ENCODE measurements around the gene SLC35F1. TPM values are rescaled to one million over a fixed set of nuclear protein-coding genes. Genes with fewer than 3 reads are reported as not detected.

SLC35F1 gene
- total and polyA plus RNA-seq, 8 donors: 0.18 to 4.0 (median 3.4) TPM

- Histone ChIP-seq H3K36me3 (no peaks in the 10 kb centered on the region), H3K4me3 (no peak overlapping the region), H3K27me3 (no peaks in the 10 kb centered on the region), H3K9me3 (no peaks in the 10 kb centered on the region), H3K4me1 (no peaks in the 10 kb centered on the region), H3K27ac (peak overlapping the region; percentile 29 to 37)
- intact Hi-C loops (cut with DNase I): no loop called here
- DNase-seq: peak in 1 of 4 donors; percentile 12
- ATAC-seq: peak; percentile 64
- TF ChIP-seq, protein P1, sequence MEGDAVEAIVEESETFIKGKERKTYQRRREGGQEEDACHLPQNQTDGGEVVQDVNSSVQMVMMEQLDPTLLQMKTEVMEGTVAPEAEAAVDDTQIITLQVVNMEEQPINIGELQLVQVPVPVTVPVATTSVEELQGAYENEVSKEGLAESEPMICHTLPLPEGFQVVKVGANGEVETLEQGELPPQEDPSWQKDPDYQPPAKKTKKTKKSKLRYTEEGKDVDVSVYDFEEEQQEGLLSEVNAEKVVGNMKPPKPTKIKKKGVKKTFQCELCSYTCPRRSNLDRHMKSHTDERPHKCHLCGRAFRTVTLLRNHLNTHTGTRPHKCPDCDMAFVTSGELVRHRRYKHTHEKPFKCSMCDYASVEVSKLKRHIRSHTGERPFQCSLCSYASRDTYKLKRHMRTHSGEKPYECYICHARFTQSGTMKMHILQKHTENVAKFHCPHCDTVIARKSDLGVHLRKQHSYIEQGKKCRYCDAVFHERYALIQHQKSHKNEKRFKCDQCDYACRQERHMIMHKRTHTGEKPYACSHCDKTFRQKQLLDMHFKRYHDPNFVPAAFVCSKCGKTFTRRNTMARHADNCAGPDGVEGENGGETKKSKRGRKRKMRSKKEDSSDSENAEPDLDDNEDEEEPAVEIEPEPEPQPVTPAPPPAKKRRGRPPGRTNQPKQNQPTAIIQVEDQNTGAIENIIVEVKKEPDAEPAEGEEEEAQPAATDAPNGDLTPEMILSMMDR (IDR thresholded peaks at IDR 0.05): no peak
Observed at GRCh38 chr6:118317581-118318563, 410.8 kb downstream of the SLC35F1 start.

DNA sequence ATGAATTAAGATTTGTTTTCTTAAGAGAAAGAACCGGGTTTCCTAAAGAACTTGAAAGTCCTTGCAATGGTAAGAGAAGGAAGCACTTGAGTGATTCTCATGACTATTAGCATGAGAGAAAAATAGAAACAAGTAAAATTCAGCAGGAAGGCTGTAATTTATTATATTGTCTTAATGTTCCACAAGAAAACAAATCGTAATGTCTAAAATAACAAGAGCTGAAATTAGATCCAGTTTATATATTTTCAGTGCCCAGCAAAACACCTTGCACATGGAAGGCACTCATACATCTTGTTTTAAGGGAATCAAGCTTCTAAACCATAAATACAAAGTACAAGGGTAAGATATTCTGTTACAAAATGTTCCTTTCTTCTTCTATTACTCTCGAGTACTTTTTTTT lies 411.6 kb downstream of the SLC35F1 start:
- no peaks in the 10 kb centered on the region for H3K36me3 ChIP-seq
- TF ChIP-seq, protein P1 (IDR thresholded peaks at IDR 0.05): no peak
- H3K9me3 ChIP-seq: no peaks in the 10 kb centered on the region
- DNase-seq: no peak
- H3K27ac ChIP-seq: peak overlapping the region; percentile 29 to 63
- H3K4me1 ChIP-seq: no peaks in the 10 kb centered on the region
- no peaks in the 10 kb centered on the region for H3K27me3 ChIP-seq
- intact Hi-C loops (cut with DNase I): no loop called here
- H3K4me3 ChIP-seq: no peak overlapping the region
- ATAC-seq: peak; percentile 37

GRCh38 chr6:118319416-118319815 lies 412.4 kb downstream of the SLC35F1 start:
- Histone ChIP-seq H3K27me3 (no peaks in the 10 kb centered on the region), H3K36me3 (no peaks in the 10 kb centered on the region), H3K9me3 (no peaks in the 10 kb centered on the region), H3K4me1 (no peaks in the 10 kb centered on the region), H3K27ac (no peak overlapping the region), H3K4me3 (no peak overlapping the region)
- ATAC-seq (no peak), DNase-seq (no peak)
- intact Hi-C loops (cut with DNase I): no loop called here
- TF ChIP-seq, protein P1 (IDR thresholded peaks at IDR 0.05): no peak

DNA sequence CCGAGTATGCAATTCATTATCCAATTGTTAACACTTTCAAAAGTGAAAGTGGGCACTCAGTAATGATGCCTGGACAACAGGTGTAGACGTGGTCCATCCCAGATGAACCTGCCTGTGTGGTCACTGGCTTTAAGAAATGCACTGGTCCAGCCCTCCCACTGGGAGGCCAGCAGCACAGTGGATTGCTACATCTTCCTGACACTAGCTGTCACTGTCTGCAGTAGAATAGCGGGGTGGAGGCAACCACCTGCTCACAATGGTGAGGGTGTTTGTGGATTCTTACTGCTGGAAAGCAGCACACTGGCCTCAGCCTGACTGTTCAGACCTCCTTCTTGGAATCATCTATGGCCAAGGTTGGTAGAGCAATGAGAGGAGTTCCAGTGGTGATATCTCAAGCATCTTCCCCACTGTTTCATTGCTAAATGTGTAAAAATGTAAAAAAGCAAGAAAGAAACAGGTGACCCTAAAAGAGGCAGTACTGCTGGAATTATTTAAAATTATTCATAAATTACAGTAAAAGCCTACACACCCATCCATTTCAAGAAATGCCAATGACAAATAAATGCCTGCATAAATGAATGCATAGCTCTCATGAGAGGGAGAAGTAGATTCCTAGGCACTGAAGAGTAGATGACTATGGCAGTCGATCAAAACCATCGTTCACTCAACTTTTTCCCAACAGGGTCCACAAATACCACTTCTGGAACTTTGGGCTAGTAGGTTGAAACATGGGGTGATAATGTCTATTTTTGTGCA lies 413.0 kb downstream of the SLC35F1 start:
- intact Hi-C loops (cut with DNase I): no loop called here
- no peaks in the 10 kb centered on the region for H3K4me1 ChIP-seq
- TF ChIP-seq, protein P1 (IDR thresholded peaks at IDR 0.05): no peak
- H3K9me3 ChIP-seq: no peaks in the 10 kb centered on the region
- DNase-seq (no peak), ATAC-seq (no peak)
- H3K27me3 ChIP-seq: no peaks in the 10 kb centered on the region
- H3K4me3 ChIP-seq: no peak overlapping the region
- H3K36me3 ChIP-seq: no peaks in the 10 kb centered on the region
- no peak overlapping the region for H3K27ac ChIP-seq

GRCh38 chr6:118320652-118321051 lies 413.6 kb downstream of the SLC35F1 start:
- Histone ChIP-seq H3K4me3 (no peak overlapping the region), H3K27me3 (no peaks in the 10 kb centered on the region), H3K4me1 (no peaks in the 10 kb centered on the region), H3K27ac (no peak overlapping the region), H3K36me3 (no peaks in the 10 kb centered on the region), H3K9me3 (no peaks in the 10 kb centered on the region)
- ATAC-seq (no peak), DNase-seq (peak in 1 of 4 donors; percentile 21)
- intact Hi-C loops (cut with DNase I): no loop called here
- TF ChIP-seq, protein P1 (IDR thresholded peaks at IDR 0.05): no peak
